H9 (cell line): ENCODE measurements around the gene ACP4. TPM values are rescaled to one million over a fixed set of nuclear protein-coding genes. Genes with fewer than 3 reads are reported as not detected.

Experiments used
- DNase-seq: peaks from one replicate; pipeline ENCODE4 v3.0.0-alpha.2; 2017
- H2AFZ ChIP-seq: one replicate; pipeline ENCODE4 v1.6.1; 2013; ENCODE audit warnings: mild to moderate bottlenecking, low read length, control low read depth, moderate library complexity
- H2AK5ac ChIP-seq: 2 replicates; pipeline ENCODE4 v1.6.1; 2013; ENCODE audit warnings: low read length, control low read depth, mixed read lengths; ENCODE audit not compliant: insufficient read length
- H2BK120ac ChIP-seq: one replicate; pipeline ENCODE4 v1.6.1; 2013; ENCODE audit warnings: low read depth, mild to moderate bottlenecking, low read length, control low read depth, inconsistent platforms; ENCODE audit not compliant: poor library complexity, severe bottlenecking
- H2BK12ac ChIP-seq: 2 replicates; pipeline ENCODE4 v1.6.1; 2013; ENCODE audit warnings: low read length, control low read depth, mixed read lengths, low read depth; ENCODE audit not compliant: insufficient read length
- H2BK15ac ChIP-seq: 2 replicates; pipeline ENCODE4 v1.6.1; 2013; ENCODE audit warnings: low read depth, low read length, control low read depth
- H2BK20ac ChIP-seq: one replicate; pipeline ENCODE4 v1.6.1; 2013; ENCODE audit warnings: low read depth, mild to moderate bottlenecking, low read length, control low read depth, inconsistent platforms; ENCODE audit not compliant: poor library complexity, severe bottlenecking
- H2BK5ac ChIP-seq: 2 replicates; pipeline ENCODE4 v1.6.1; 2013; ENCODE audit warnings: low read length, control low read depth, mixed read lengths; ENCODE audit not compliant: insufficient read length
- H3K14ac ChIP-seq: 2 replicates; pipeline ENCODE4 v1.6.1; 2013; ENCODE audit warnings: low read length, control low read depth; ENCODE audit not compliant: insufficient read depth
- H3K18ac ChIP-seq: 2 replicates; pipeline ENCODE4 v1.6.1; 2013; ENCODE audit warnings: low read depth, mild to moderate bottlenecking, mixed read lengths, low read length, control low read depth; ENCODE audit not compliant: insufficient read length
- H3K23ac ChIP-seq: 2 replicates; pipeline ENCODE4 v1.6.1; 2013; ENCODE audit warnings: low read length, control low read depth, mixed read lengths, low read depth; ENCODE audit not compliant: insufficient read length
- H3K23me2 ChIP-seq: 2 replicates; pipeline ENCODE4 v1.6.1; 2013; ENCODE audit warnings: low read depth, mild to moderate bottlenecking, mixed read lengths, low read length, control low read depth; ENCODE audit not compliant: insufficient read length, poor library complexity, severe bottlenecking
- H3K27ac ChIP-seq: 2 replicates; pipeline ENCODE4 v1.5.1; 2013; ENCODE audit warnings: low read length, control low read depth, mixed read lengths, low read depth; ENCODE audit not compliant: insufficient read length
- H3K27me3 ChIP-seq: 2 replicates; pipeline ENCODE4 v1.6.1; 2013; ENCODE audit warnings: low read length, control low read depth, inconsistent platforms; ENCODE audit not compliant: insufficient read depth
- H3K4ac ChIP-seq: 2 replicates; pipeline ENCODE4 v1.6.1; 2013; ENCODE audit warnings: low read depth, mild to moderate bottlenecking, control low read depth, inconsistent platforms, low read length, moderate library complexity
- H3K4me1 ChIP-seq: 2 replicates; pipeline ENCODE4 v1.6.1; 2013; ENCODE audit warnings: low read length, control low read depth, inconsistent platforms; ENCODE audit not compliant: insufficient read depth
- H3K4me2 ChIP-seq: 2 replicates; pipeline ENCODE4 v1.6.1; 2013; ENCODE audit warnings: low read length, control low read depth, mixed read lengths; ENCODE audit not compliant: insufficient read length, insufficient read depth
- H3K56ac ChIP-seq: 2 replicates; pipeline ENCODE4 v1.6.1; 2013; ENCODE audit warnings: low read depth, mild to moderate bottlenecking, mixed read lengths, low read length, control low read depth; ENCODE audit not compliant: insufficient read length
- H3K79me1 ChIP-seq: 2 replicates; pipeline ENCODE4 v1.6.1; 2013; ENCODE audit warnings: low read depth, mild to moderate bottlenecking, moderate library complexity, low read length, control low read depth, inconsistent platforms; ENCODE audit not compliant: insufficient read depth, poor library complexity, severe bottlenecking
- H3K79me2 ChIP-seq: 2 replicates; pipeline ENCODE4 v1.6.1; 2013; ENCODE audit warnings: low read length, control low read depth, inconsistent platforms; ENCODE audit not compliant: insufficient read depth
- H3K9ac ChIP-seq: 2 replicates; pipeline ENCODE4 v1.6.1; 2013; ENCODE audit warnings: low read length, control low read depth, mixed read lengths; ENCODE audit not compliant: insufficient read length; ENCODE audit errors: extremely low read depth
- H3K9me3 ChIP-seq: one replicate; pipeline ENCODE4 v1.6.1; 2013; ENCODE audit warnings: low read depth, low read length, inconsistent platforms; ENCODE audit not compliant: control insufficient read depth
- H3T11ph ChIP-seq: one replicate; pipeline ENCODE4 v1.6.1; 2013; ENCODE audit warnings: mild to moderate bottlenecking, low read length, control low read depth, inconsistent platforms
- H4K20me1 ChIP-seq: one replicate; pipeline ENCODE4 v1.6.1; 2013; ENCODE audit not compliant: control insufficient read depth, insufficient read length, insufficient read depth
- H4K5ac ChIP-seq: 2 replicates; pipeline ENCODE4 v1.6.1; 2013; ENCODE audit warnings: low read depth, mild to moderate bottlenecking, mixed read lengths, low read length, control low read depth; ENCODE audit not compliant: insufficient read length
- H4K8ac ChIP-seq: replicated peaks from 2 replicates; pipeline ENCODE4 v1.6.1; 2013; ENCODE audit warnings: low read length, control low read depth, mixed read lengths, low read depth; ENCODE audit not compliant: insufficient read length
- H4K91ac ChIP-seq: 2 replicates; pipeline ENCODE4 v1.6.1; 2013; ENCODE audit warnings: low read depth, mild to moderate bottlenecking, moderate library complexity, mixed read lengths, low read length, control low read depth; ENCODE audit not compliant: insufficient read length
- H3K27ac Mint-ChIP-seq, 3 experiments: 2 replicates in 2 of 3; 3 replicates in 1 of 3; pipeline ENCODE4 v1.8.0; 2020 to 2021; ENCODE audit warnings: mixed read lengths in 3 of 3, mild to moderate bottlenecking in 1 of 3, moderate library complexity in 1 of 3
- H3K27me3 Mint-ChIP-seq: 2 replicates; pipeline ENCODE4 v1.8.0; 2021; ENCODE audit warnings: low read depth, mild to moderate bottlenecking, moderate library complexity, mixed read lengths
- H3K36me3 Mint-ChIP-seq, 3 experiments: 2 replicates in 2 of 3; 3 replicates in 1 of 3; pipeline ENCODE4 v1.8.0; 2020 to 2021; ENCODE audit warnings: low read depth in 3 of 3, mixed read lengths in 3 of 3; ENCODE audit not compliant: insufficient read depth in 1 of 3
- H3K4me1 Mint-ChIP-seq, 2 experiments: 2 replicates each; pipeline ENCODE4 v1.8.0; 2020; ENCODE audit warnings: mixed read lengths in 2 of 2
- H3K4me3 Mint-ChIP-seq, 2 experiments: 2 replicates in 1 of 2; 3 replicates in 1 of 2; pipeline ENCODE4 v1.8.0; 2020 to 2021; ENCODE audit warnings: mild to moderate bottlenecking in 2 of 2, mixed read lengths in 2 of 2, moderate library complexity in 1 of 2
- H3K9me3 Mint-ChIP-seq, 2 experiments: 2 replicates in 1 of 2; 3 replicates in 1 of 2; pipeline ENCODE4 v1.8.0; 2020; ENCODE audit warnings: mild to moderate bottlenecking in 2 of 2, mixed read lengths in 2 of 2, moderate library complexity in 1 of 2
- CTCF ChIP-seq: fragments of 200-600 bp; sonication (generic); conservative IDR thresholded peaks from 3 replicates; pipeline ENCODE4 v1.8.0; 2021; ENCODE audit warnings: antibody characterized with exemption, mild to moderate bottlenecking
- WGBS: extraction: QIAGEN DNeasy Blood & Tissue Kit; methylation state at CpG from one replicate; pipeline ENCODE4 v1.1.7; 2013; ENCODE audit warnings: missing lambda C conversion rate, low lambda C conversion rate, mixed read lengths; ENCODE audit not compliant: insufficient read length; ENCODE audit errors: extremely low coverage; 5-methylcytosine and 5-hydroxymethylcytosine counted together
- total RNA-seq: library from RNA; stranded (reverse); gene quantifications from 2 replicates; pipeline ENCODE4 v1.2.1, GENCODE V29; 2021

ACP4 gene
- total RNA-seq, 1 experiment from 2014 or later: not detected

- no peak overlapping the region for H2BK15ac ChIP-seq
- no CpG with 5 or more reads among the region's 8 CpGs for WGBS
- H4K5ac ChIP-seq: no peak overlapping the region
- H3K4me1 Mint-ChIP-seq: peaks cover 15 to 20% of the 10 kb centered on the region in 2 experiments
- no peaks in the 10 kb centered on the region; the same call in 1 of the 2 replicates for H3K27me3 Mint-ChIP-seq
- no peak overlapping the region for H3K23ac ChIP-seq
- H3T11ph ChIP-seq: no peak overlapping the region
- H4K8ac ChIP-seq: no peak overlapping the region
- no peaks in the 10 kb centered on the region for H3K9me3 Mint-ChIP-seq
- TF ChIP-seq CTCF: no peak
- H3K27me3 ChIP-seq: no peaks in the 10 kb centered on the region
- H4K20me1 ChIP-seq: peaks cover 4% of the 10 kb centered on the region
- peaks cover 2% of the 10 kb centered on the region for H3K79me1 ChIP-seq
- H2BK12ac ChIP-seq: no peak overlapping the region
- no peaks in the 10 kb centered on the region for H3K79me2 ChIP-seq
- H4K91ac ChIP-seq: no peak overlapping the region
- no peak overlapping the region for H3K56ac ChIP-seq
- no peaks in the 10 kb centered on the region for H3K9me3 ChIP-seq
- no peaks in the 10 kb centered on the region for H3K23me2 ChIP-seq
- H3K4me2 ChIP-seq: no peak overlapping the region
- H3K27ac Mint-ChIP-seq: peak overlapping the region in 1 of 3 experiments; percentile 92; a peak in 2 of 7 replicates
- no peak overlapping the region for H3K9ac ChIP-seq
- peaks cover 25 to 65% (median 46%) of the 10 kb centered on the region in 3 experiments; a peak in 6 of 7 replicates for H3K36me3 Mint-ChIP-seq
- H3K14ac ChIP-seq: no peak overlapping the region
- H2BK120ac ChIP-seq: no peak overlapping the region
- H3K27ac ChIP-seq: no peak overlapping the region
- no peak overlapping the region for H2AK5ac ChIP-seq
- no peak for DNase-seq
- no peak overlapping the region for H3K18ac ChIP-seq
- no peaks in the 10 kb centered on the region for H3K4me1 ChIP-seq
- H2BK20ac ChIP-seq: no peak overlapping the region
- no peak overlapping the region for H2AFZ ChIP-seq
- no peak overlapping the region for H3K4ac ChIP-seq
- H3K4me3 Mint-ChIP-seq: no peak overlapping the region
- H2BK5ac ChIP-seq: no peak overlapping the region
Observed at GRCh38 chr19:50796634-50797428, 6.6 kb downstream of the ACP4 start.
